ENCODE results near the gene CCDC186. TPM values are rescaled to one million over a fixed set of nuclear protein-coding genes. Genes with fewer than 3 reads are reported as not detected.
"Not testable (repeated sequence)": the region's sequence is repeated elsewhere in the genome, so short reads cannot be mapped to it uniquely, and the experiment has no call there.

The CCDC186 gene
- total RNA-seq, 2 donors from 2014 or later: 19.9 to 22.3 TPM

- Histone ChIP-seq H3K9me3 (ENCODE audit: control insufficient read depth, low read length) (no peaks in the 10 kb centered on the region), H3K9ac (ENCODE audit: extremely low read depth, low read length, poor library complexity, severe bottlenecking) (no peak overlapping the region), H3K27ac (ENCODE audit: low read depth, low read length) (no peak overlapping the region), H3K4me3 (ENCODE audit: low read length) (no peak overlapping the region), H3K27me3 (ENCODE audit: control insufficient read depth, insufficient read depth, low read length, poor library complexity, severe bottlenecking) (no peaks in the 10 kb centered on the region), H3K36me3 (ENCODE audit: control insufficient read depth, insufficient read depth, low read length) (peaks cover 37% of the 10 kb centered on the region), H3K4me1 (ENCODE audit: control insufficient read depth, insufficient read depth, low read length) (no peaks in the 10 kb centered on the region)
- WGBS, 2 experiments (ENCODE audit: insufficient coverage in 1 of 2, insufficient read length in 1 of 2): 83 to 95% methylated on average over 3 of the region's 3 CpGs
- Mint-ChIP-seq H3K27me3 (ENCODE audit: insufficient read depth) (no peaks in the 10 kb centered on the region), H3K4me1 (no peaks in the 10 kb centered on the region), H3K36me3 (ENCODE audit: low read depth) (peaks cover 36% of the 10 kb centered on the region), H3K4me3 (no peak overlapping the region), H3K27ac (no peak overlapping the region), H3K9me3 (no peaks in the 10 kb centered on the region)
- TF ChIP-seq CTCF (conservative IDR thresholded peaks at IDR 0.05): no peak
- no peak for DNase-seq
Measured at GRCh38 chr10:114142018-114142417, 32.0 kb downstream of the CCDC186 start.

GRCh38 chr10:114140827-114141226, 33.2 kb downstream of the CCDC186 start:
- peaks cover 48% of the 10 kb centered on the region for H3K36me3 ChIP-seq (ENCODE audit: control insufficient read depth, insufficient read depth, low read length)
- not testable (repeated sequence) for H3K4me3 Mint-ChIP-seq; H3K27ac ChIP-seq (ENCODE audit: low read depth, low read length); H3K9me3 Mint-ChIP-seq; H3K27ac Mint-ChIP-seq; H3K27me3 ChIP-seq (ENCODE audit: control insufficient read depth, insufficient read depth, low read length, poor library complexity, severe bottlenecking); H3K4me3 ChIP-seq (ENCODE audit: low read length); H3K4me1 ChIP-seq (ENCODE audit: control insufficient read depth, insufficient read depth, low read length); H3K9ac ChIP-seq (ENCODE audit: extremely low read depth, low read length, poor library complexity, severe bottlenecking); DNase-seq; H3K4me1 Mint-ChIP-seq; H3K9me3 ChIP-seq (ENCODE audit: control insufficient read depth, low read length); H3K27me3 Mint-ChIP-seq (ENCODE audit: insufficient read depth)
- H3K36me3 Mint-ChIP-seq (ENCODE audit: low read depth): peaks cover 40% of the 10 kb centered on the region
- WGBS, 2 experiments (ENCODE audit: insufficient coverage in 1 of 2, insufficient read length in 1 of 2): 94 to 95% methylated on average over 2 of the region's 2 CpGs

- no peaks in the 10 kb centered on the region for H3K4me1 Mint-ChIP-seq
- no peaks in the 10 kb centered on the region for H3K9me3 Mint-ChIP-seq
- peaks cover 56% of the 10 kb centered on the region for H3K36me3 ChIP-seq (ENCODE audit: control insufficient read depth, insufficient read depth, low read length)
- no peak overlapping the region for H3K27ac ChIP-seq (ENCODE audit: low read depth, low read length)
- no peaks in the 10 kb centered on the region for H3K4me1 ChIP-seq (ENCODE audit: control insufficient read depth, insufficient read depth, low read length)
- no peak overlapping the region for H3K4me3 Mint-ChIP-seq
- no peak overlapping the region for H3K9ac ChIP-seq (ENCODE audit: extremely low read depth, low read length, poor library complexity, severe bottlenecking)
- no peaks in the 10 kb centered on the region for H3K27me3 ChIP-seq (ENCODE audit: control insufficient read depth, insufficient read depth, low read length, poor library complexity, severe bottlenecking)
- no peak for TF ChIP-seq CTCF (conservative IDR thresholded peaks at IDR 0.05)
- peaks cover 45% of the 10 kb centered on the region for H3K36me3 Mint-ChIP-seq (ENCODE audit: low read depth)
- no peaks in the 10 kb centered on the region for H3K27me3 Mint-ChIP-seq (ENCODE audit: insufficient read depth)
- no peaks in the 10 kb centered on the region for H3K9me3 ChIP-seq (ENCODE audit: control insufficient read depth, low read length)
- 85 to 89% methylated on average over 1 of the region's 1 CpG for WGBS, 2 experiments (ENCODE audit: insufficient coverage in 1 of 2, insufficient read length in 1 of 2)
- no peak for DNase-seq
- H3K4me3 ChIP-seq (ENCODE audit: low read length): no peak overlapping the region
- no peak overlapping the region for H3K27ac Mint-ChIP-seq
Measured at GRCh38 chr10:114140036-114140435, 34.0 kb downstream of the CCDC186 start.

GRCh38 chr10:114138581-114138980, 35.4 kb downstream of the CCDC186 start:
- Histone ChIP-seq H3K36me3 (ENCODE audit: control insufficient read depth, insufficient read depth, low read length) (peaks cover 57% of the 10 kb centered on the region), H3K27me3 (ENCODE audit: control insufficient read depth, insufficient read depth, low read length, poor library complexity, severe bottlenecking) (no peaks in the 10 kb centered on the region), H3K9ac (ENCODE audit: extremely low read depth, low read length, poor library complexity, severe bottlenecking) (no peak overlapping the region), H3K4me1 (ENCODE audit: control insufficient read depth, insufficient read depth, low read length) (no peaks in the 10 kb centered on the region), H3K4me3 (ENCODE audit: low read length) (no peak overlapping the region), H3K27ac (ENCODE audit: low read depth, low read length) (no peak overlapping the region), H3K9me3 (ENCODE audit: control insufficient read depth, low read length) (no peaks in the 10 kb centered on the region)
- Mint-ChIP-seq H3K9me3 (no peaks in the 10 kb centered on the region), H3K36me3 (ENCODE audit: low read depth) (peaks cover 45% of the 10 kb centered on the region), H3K27ac (no peak overlapping the region), H3K4me3 (no peak overlapping the region), H3K4me1 (no peaks in the 10 kb centered on the region), H3K27me3 (ENCODE audit: insufficient read depth) (no peaks in the 10 kb centered on the region)
- TF ChIP-seq CTCF (conservative IDR thresholded peaks at IDR 0.05): no peak
- WGBS, 2 experiments (ENCODE audit: insufficient coverage in 1 of 2, insufficient read length in 1 of 2): 91 to 94% methylated on average over 2 to 3 of the region's 3 CpGs
- no peak for DNase-seq

Measured in endodermal cell (in vitro differentiated cells).